Neural cell (in vitro differentiated cells): ENCODE data around the gene HTR3A. TPM values are rescaled to one million over a fixed set of nuclear protein-coding genes. Genes with fewer than 3 reads are reported as not detected.

Experiments
- H2AFZ ChIP-seq: fragments of 200-600, 300-800 bp; sonication (generic), shearing (Covaris generic); 2 replicates; pipeline ENCODE4 v1.6.0; 2014; ENCODE audit warnings: low read depth, mild to moderate bottlenecking, antibody characterized with exemption, low read length, moderate library complexity
- H3F3A ChIP-seq: fragments of 200-600 bp; shearing (Covaris generic); 2 replicates; pipeline ENCODE4 v1.6.1; 2016; ENCODE audit warnings: mild to moderate bottlenecking, moderate library complexity, mixed read lengths, antibody characterized with exemption, low read length; ENCODE audit not compliant: insufficient read depth, poor library complexity, severe bottlenecking
- H3K27ac ChIP-seq: fragments of 200-600, 300-800 bp; sonication (generic), shearing (Covaris generic); 2 replicates; pipeline ENCODE4 v1.5.1; 2014; ENCODE audit warnings: mild to moderate bottlenecking, low read length, moderate library complexity
- H3K27me3 ChIP-seq: fragments of 300-800, 200-600 bp; sonication (generic), shearing (Covaris generic); 2 replicates; pipeline ENCODE4 v1.6.0; 2014; ENCODE audit warnings: mild to moderate bottlenecking, low read depth, low read length, moderate library complexity; ENCODE audit not compliant: insufficient read depth
- H3K36me3 ChIP-seq: fragments of 300-800, 200-600 bp; sonication (generic), shearing (Covaris generic); 2 replicates; pipeline ENCODE4 v1.5.1; 2014; ENCODE audit warnings: mild to moderate bottlenecking, antibody characterized with exemption, low read length, moderate library complexity; ENCODE audit not compliant: insufficient read depth
- H3K4me2 ChIP-seq: fragments of 300-800, 200-600 bp; sonication (generic), shearing (Covaris generic); 2 replicates; pipeline ENCODE4 v1.6.0; 2014; ENCODE audit warnings: mild to moderate bottlenecking, low read length
- H3K4me3 ChIP-seq: fragments of 300-800, 200-600 bp; sonication (generic), shearing (Covaris generic); 2 replicates; pipeline ENCODE4 v1.5.1; 2014; ENCODE audit warnings: mild to moderate bottlenecking, low read length, moderate library complexity
- H3K79me2 ChIP-seq: fragments of 200-600 bp; shearing (Covaris generic); replicated peaks from 2 replicates; pipeline ENCODE4 v1.6.0; 2014; ENCODE audit warnings: mild to moderate bottlenecking, low read length, moderate library complexity; ENCODE audit not compliant: insufficient read depth
- H3K9ac ChIP-seq: fragments of 300-800, 200-600 bp; sonication (generic), shearing (Covaris generic); 2 replicates; pipeline ENCODE4 v1.6.1; 2016; ENCODE audit warnings: mild to moderate bottlenecking, low read length, mixed read lengths
- H3K9me2 ChIP-seq: fragments of 200-600 bp; shearing (Covaris generic); 2 replicates; pipeline ENCODE4 v1.6.1; 2016; ENCODE audit warnings: mild to moderate bottlenecking, low read length, mixed read lengths; ENCODE audit not compliant: insufficient read depth
- H3K9me3 ChIP-seq: fragments of 200-600, 300-800 bp; sonication (generic), shearing (Covaris generic); 2 replicates; pipeline ENCODE4 v1.6.1; 2016; ENCODE audit warnings: mild to moderate bottlenecking, mixed run types, low read length, moderate library complexity, mixed read lengths
- H4K20me1 ChIP-seq: fragments of 200-600 bp; shearing (Covaris generic); 2 replicates; pipeline ENCODE4 v1.6.1; 2016; ENCODE audit warnings: mild to moderate bottlenecking, mixed run types; ENCODE audit not compliant: insufficient read depth
- EP300 ChIP-seq: fragments of 450-650 bp; conservative IDR thresholded peaks from 2 replicates; pipeline ENCODE4 v1.6.1; 2014; ENCODE audit warnings: antibody characterized with exemption, mild to moderate bottlenecking, moderate library complexity; ENCODE audit not compliant: poor library complexity, severe bottlenecking
- EZH2 ChIP-seq: fragments of 200-600, 300-800 bp; shearing (Covaris generic), sonication (generic); IDR thresholded peaks from 2 replicates; pipeline ENCODE4 v1.6.1; 2014; ENCODE audit warnings: antibody characterized with exemption, low read length, borderline replicate concordance, mild to moderate bottlenecking; ENCODE audit not compliant: insufficient read depth, poor library complexity, severe bottlenecking
- MXI1 ChIP-seq: fragments of 450-650 bp; conservative IDR thresholded peaks from 2 replicates; pipeline ENCODE4 v1.6.1; 2014; ENCODE audit warnings: antibody characterized with exemption, mild to moderate bottlenecking; ENCODE audit not compliant: poor library complexity, severe bottlenecking
- POLR2AphosphoS5 ChIP-seq: IDR thresholded peaks from 2 replicates; pipeline ENCODE4 v1.6.1; 2012
- RAD21 ChIP-seq: fragments of 450-650 bp; conservative IDR thresholded peaks from 2 replicates; pipeline ENCODE4 v1.6.1; 2014; ENCODE audit warnings: antibody characterized with exemption, mild to moderate bottlenecking, moderate library complexity
- REST ChIP-seq: IDR thresholded peaks from 2 replicates; pipeline ENCODE4 v1.6.1; 2012; ENCODE audit warnings: borderline replicate concordance
- SMC3 ChIP-seq: fragments of 450-650 bp; conservative IDR thresholded peaks from 2 replicates; pipeline ENCODE4 v1.6.1; 2014; ENCODE audit warnings: antibody characterized with exemption, mild to moderate bottlenecking, moderate library complexity; ENCODE audit not compliant: poor library complexity
- TAF1 ChIP-seq: IDR thresholded peaks from 2 replicates; pipeline ENCODE4 v1.6.1; 2012; ENCODE audit warnings: low read depth
- polyA plus RNA-seq: library from polyadenylated mRNA; depleted of rRNA; stranded (reverse); fragments of >200 nt; gene quantifications from 2 replicates; pipeline ENCODE4 v1.2.3, GENCODE V29; 2014
- TF ChIP-seq, protein P1 (sequence below): fragments of 450-650 bp; IDR thresholded peaks from 2 replicates; pipeline ENCODE4 v1.5.1; 2014; ENCODE audit warnings: antibody characterized with exemption, mild to moderate bottlenecking, moderate library complexity; ENCODE audit not compliant: poor library complexity, severe bottlenecking

Gene HTR3A
- polyA plus RNA-seq, 1 donor from 2014 or later: not detected

GRCh38 chr11:114031246-114031966 lies 56.5 kb downstream of the HTR3A start:
- no peak overlapping the region for H3K9ac ChIP-seq
- H3K27ac ChIP-seq: no peak overlapping the region
- no peaks in the 10 kb centered on the region for H3F3A ChIP-seq
- H4K20me1 ChIP-seq: no peaks in the 10 kb centered on the region
- H3K27me3 ChIP-seq: no peaks in the 10 kb centered on the region
- no peaks in the 10 kb centered on the region for H3K9me3 ChIP-seq
- TF ChIP-seq MXI1 (no peak), TAF1 (no peak)
- TF ChIP-seq, protein P1, sequence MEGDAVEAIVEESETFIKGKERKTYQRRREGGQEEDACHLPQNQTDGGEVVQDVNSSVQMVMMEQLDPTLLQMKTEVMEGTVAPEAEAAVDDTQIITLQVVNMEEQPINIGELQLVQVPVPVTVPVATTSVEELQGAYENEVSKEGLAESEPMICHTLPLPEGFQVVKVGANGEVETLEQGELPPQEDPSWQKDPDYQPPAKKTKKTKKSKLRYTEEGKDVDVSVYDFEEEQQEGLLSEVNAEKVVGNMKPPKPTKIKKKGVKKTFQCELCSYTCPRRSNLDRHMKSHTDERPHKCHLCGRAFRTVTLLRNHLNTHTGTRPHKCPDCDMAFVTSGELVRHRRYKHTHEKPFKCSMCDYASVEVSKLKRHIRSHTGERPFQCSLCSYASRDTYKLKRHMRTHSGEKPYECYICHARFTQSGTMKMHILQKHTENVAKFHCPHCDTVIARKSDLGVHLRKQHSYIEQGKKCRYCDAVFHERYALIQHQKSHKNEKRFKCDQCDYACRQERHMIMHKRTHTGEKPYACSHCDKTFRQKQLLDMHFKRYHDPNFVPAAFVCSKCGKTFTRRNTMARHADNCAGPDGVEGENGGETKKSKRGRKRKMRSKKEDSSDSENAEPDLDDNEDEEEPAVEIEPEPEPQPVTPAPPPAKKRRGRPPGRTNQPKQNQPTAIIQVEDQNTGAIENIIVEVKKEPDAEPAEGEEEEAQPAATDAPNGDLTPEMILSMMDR: no peak
- no peak overlapping the region for H2AFZ ChIP-seq
- H3K9me2 ChIP-seq: no peaks in the 10 kb centered on the region
- H3K4me2 ChIP-seq: no peak overlapping the region
- no peaks in the 10 kb centered on the region for H3K79me2 ChIP-seq
- no peak overlapping the region for H3K4me3 ChIP-seq
- H3K36me3 ChIP-seq: no peaks in the 10 kb centered on the region

GRCh38 chr11:114031967-114032320 lies 57.0 kb downstream of the HTR3A start:
- Histone ChIP-seq H2AFZ (no peak overlapping the region), H3K27ac (no peak overlapping the region), H3K9me2 (no peaks in the 10 kb centered on the region), H3K4me2 (no peak overlapping the region), H3K79me2 (no peaks in the 10 kb centered on the region), H3K27me3 (no peaks in the 10 kb centered on the region), H3K36me3 (no peaks in the 10 kb centered on the region), H3F3A (no peaks in the 10 kb centered on the region), H4K20me1 (no peaks in the 10 kb centered on the region), H3K4me3 (no peak overlapping the region), H3K9me3 (no peaks in the 10 kb centered on the region), H3K9ac (no peak overlapping the region)
- TF ChIP-seq, protein P1: no peak
- TF ChIP-seq EZH2 (no peak), REST (no peak), RAD21 (no peak), TAF1 (no peak), SMC3 (no peak), MXI1 (no peak), EP300 (no peak), POLR2AphosphoS5 (no peak)
